ENCODE data around the gene MTCL1. TPM values are rescaled to one million over a fixed set of nuclear protein-coding genes. Genes with fewer than 3 reads are reported as not detected.

MTCL1 gene
- total and polyA plus RNA-seq, 10 donors, result 1.6 to 7.5 (median 3.9) TPM

DNA sequence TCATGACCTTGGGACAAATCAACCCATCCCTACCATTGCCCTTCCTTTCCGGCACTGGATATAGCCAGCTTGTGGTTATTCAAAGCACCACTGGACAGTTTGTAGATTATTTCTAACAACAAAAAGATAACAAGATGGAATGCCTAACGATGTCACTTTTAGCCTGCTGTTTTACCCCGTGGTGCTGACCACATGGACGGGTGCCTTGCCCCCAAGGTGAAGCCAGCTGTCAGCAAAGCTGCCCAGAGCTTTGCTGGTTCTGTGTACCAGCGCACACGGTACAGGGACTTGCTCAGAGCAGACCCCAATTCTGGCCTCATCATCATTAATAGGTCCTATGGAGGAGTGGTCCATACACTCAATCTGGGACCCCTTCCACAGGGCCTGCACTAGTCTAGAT, 118.2 kb downstream of the MTCL1 start:
- WGBS, 5 donors, result 73 to 95% (median 86%) methylated on average over 4 to 6 of the region's 6 CpGs
- TF ChIP-seq POLR2AphosphoS5 (IDR thresholded peaks at IDR 0.05) (no peak), POLR2A (IDR thresholded peaks at IDR 0.05) (no peak)
- TF ChIP-seq, protein P1, sequence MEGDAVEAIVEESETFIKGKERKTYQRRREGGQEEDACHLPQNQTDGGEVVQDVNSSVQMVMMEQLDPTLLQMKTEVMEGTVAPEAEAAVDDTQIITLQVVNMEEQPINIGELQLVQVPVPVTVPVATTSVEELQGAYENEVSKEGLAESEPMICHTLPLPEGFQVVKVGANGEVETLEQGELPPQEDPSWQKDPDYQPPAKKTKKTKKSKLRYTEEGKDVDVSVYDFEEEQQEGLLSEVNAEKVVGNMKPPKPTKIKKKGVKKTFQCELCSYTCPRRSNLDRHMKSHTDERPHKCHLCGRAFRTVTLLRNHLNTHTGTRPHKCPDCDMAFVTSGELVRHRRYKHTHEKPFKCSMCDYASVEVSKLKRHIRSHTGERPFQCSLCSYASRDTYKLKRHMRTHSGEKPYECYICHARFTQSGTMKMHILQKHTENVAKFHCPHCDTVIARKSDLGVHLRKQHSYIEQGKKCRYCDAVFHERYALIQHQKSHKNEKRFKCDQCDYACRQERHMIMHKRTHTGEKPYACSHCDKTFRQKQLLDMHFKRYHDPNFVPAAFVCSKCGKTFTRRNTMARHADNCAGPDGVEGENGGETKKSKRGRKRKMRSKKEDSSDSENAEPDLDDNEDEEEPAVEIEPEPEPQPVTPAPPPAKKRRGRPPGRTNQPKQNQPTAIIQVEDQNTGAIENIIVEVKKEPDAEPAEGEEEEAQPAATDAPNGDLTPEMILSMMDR (IDR thresholded peaks at IDR 0.05 in 8 of 11, conservative IDR thresholded peaks at IDR 0.05 in 3 of 11), result no peak
- Histone ChIP-seq H3K27me3 (replicated peaks in 1 of 7) (no peaks in the 10 kb centered on the region), H3K4me1 (no peaks in the 10 kb centered on the region), H3K9me3 (no peaks in the 10 kb centered on the region), H3K4me3 (no peak overlapping the region), H3K36me3 (no peaks in the 10 kb centered on the region), H3K27ac (no peak overlapping the region)
- no peak for DNase-seq
- intact Hi-C loops (cut with DNase I; ENCODE audit: low total_unique reads), result no loop called here

DNA sequence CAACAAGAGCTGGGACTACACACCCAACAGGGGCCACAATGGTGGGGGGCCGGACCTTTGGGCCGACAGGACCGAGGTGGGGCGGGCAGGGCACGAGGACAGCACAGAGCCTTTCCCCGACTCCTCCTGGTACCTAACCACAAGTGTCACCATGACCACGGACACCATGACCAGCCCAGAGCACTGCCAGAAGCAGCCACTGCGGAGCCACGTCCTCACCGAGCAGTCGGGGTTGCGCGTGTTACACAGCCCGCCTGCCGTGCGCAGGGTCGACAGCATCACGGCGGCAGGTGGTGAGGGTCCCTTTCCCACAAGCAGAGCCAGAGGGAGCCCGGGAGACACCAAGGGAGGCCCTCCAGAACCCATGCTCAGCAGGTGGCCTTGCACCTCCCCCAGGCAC, 119.5 kb downstream of the MTCL1 start:
- intact Hi-C loops (cut with DNase I; ENCODE audit: low total_unique reads), result no loop called here
- no peak for DNase-seq
- 94 to 98% (median 96%) methylated on average over 5 to 20 of the region's 20 CpGs for WGBS, 5 donors

DNA sequence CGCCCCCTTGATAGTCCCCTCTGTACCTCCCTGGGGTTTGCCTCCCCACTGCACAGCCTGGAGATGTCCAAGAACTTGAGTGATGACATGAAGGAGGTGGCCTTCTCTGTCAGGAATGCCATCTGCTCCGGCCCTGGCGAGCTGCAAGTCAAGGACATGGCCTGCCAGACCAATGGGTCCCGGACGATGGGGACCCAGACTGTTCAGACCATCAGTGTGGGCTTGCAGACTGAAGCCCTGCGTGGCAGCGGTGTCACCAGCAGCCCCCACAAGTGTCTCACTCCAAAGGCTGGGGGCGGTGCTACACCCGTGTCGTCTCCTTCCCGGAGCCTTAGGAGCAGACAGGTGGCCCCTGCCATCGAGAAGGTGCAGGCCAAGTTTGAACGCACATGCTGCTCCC, 119.9 kb downstream of the MTCL1 start:
- no peaks in the 10 kb centered on the region for H3K36me3 ChIP-seq
- H3K27me3 ChIP-seq (replicated peaks in 1 of 7), result no peaks in the 10 kb centered on the region
- H3K4me1 ChIP-seq, result no peaks in the 10 kb centered on the region
- no peaks in the 10 kb centered on the region for H3K9me3 ChIP-seq
- TF ChIP-seq POLR2A (IDR thresholded peaks at IDR 0.05), result no peak
- TF ChIP-seq POLR2AphosphoS5 (IDR thresholded peaks at IDR 0.05), result no peak
- TF ChIP-seq, protein P1 (IDR thresholded peaks at IDR 0.05 in 8 of 11, conservative IDR thresholded peaks at IDR 0.05 in 3 of 11), result no peak
- no peak overlapping the region for H3K27ac ChIP-seq
- H3K4me3 ChIP-seq, result no peak overlapping the region
- intact Hi-C loops (cut with DNase I; ENCODE audit: low total_unique reads), result no loop called here
- no peak for DNase-seq
- 88 to 95% (median 94%) methylated on average over 7 to 13 of the region's 13 CpGs for WGBS, 5 donors

More for the DNA sequence above, 119.5 kb downstream of the MTCL1 start:
- no peaks in the 10 kb centered on the region for H3K9me3 ChIP-seq
- H3K27me3 ChIP-seq (replicated peaks in 1 of 7), result no peaks in the 10 kb centered on the region
- H3K27ac ChIP-seq, result no peak overlapping the region
- no peak overlapping the region for H3K4me3 ChIP-seq
- H3K36me3 ChIP-seq, result no peaks in the 10 kb centered on the region
- no peaks in the 10 kb centered on the region for H3K4me1 ChIP-seq
- TF ChIP-seq POLR2AphosphoS5 (IDR thresholded peaks at IDR 0.05) (no peak), POLR2A (IDR thresholded peaks at IDR 0.05) (no peak)
- TF ChIP-seq, protein P1 (IDR thresholded peaks at IDR 0.05 in 8 of 11, conservative IDR thresholded peaks at IDR 0.05 in 3 of 11), result no peak

DNA sequence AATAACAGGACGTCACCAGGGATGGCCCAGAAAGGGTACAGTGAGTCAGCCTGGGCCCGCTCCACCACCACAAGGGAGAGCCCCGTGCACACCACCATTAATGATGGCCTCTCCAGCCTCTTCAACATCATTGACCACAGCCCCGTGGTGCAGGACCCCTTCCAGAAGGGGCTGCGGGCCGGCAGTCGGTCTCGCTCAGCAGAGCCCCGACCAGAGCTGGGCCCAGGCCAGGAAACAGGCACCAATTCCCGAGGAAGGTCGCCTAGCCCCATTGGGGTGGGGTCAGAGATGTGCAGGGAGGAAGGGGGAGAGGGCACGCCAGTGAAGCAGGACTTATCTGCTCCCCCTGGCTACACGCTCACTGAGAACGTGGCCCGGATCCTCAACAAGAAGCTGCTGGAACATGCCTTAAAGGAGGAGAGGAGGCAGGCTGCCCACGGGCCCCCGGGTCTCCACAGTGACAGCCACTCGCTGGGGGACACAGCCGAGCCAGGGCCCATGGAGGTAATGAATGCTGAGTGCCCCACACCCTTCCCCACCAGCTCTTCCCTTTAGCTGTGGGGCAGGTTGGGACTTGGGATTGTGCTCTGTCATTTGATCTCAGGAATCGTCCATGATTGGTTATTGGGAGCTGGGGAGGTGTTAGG, 120.5 kb downstream of the MTCL1 start:
- Histone ChIP-seq H3K9me3 (no peaks in the 10 kb centered on the region), H3K36me3 (no peaks in the 10 kb centered on the region), H3K27me3 (replicated peaks in 1 of 7) (no peaks in the 10 kb centered on the region), H3K4me3 (no peak overlapping the region), H3K27ac (no peak overlapping the region), H3K4me1 (no peaks in the 10 kb centered on the region)
- intact Hi-C loops (cut with DNase I; ENCODE audit: low total_unique reads), result no loop called here
- WGBS, 5 donors, result 84 to 93% (median 91%) methylated on average over 16 to 20 of the region's 20 CpGs
- DNase-seq, result no peak
- no peak for TF ChIP-seq POLR2A (IDR thresholded peaks at IDR 0.05)
- TF ChIP-seq POLR2AphosphoS5 (IDR thresholded peaks at IDR 0.05), result no peak
- TF ChIP-seq, protein P1 (IDR thresholded peaks at IDR 0.05 in 8 of 11, conservative IDR thresholded peaks at IDR 0.05 in 3 of 11), result no peak
